Measurements from ENCODE around the gene TMEM131.
"Not testable (repeated sequence)": the region's sequence is repeated elsewhere in the genome, so short reads cannot be mapped to it uniquely, and the experiment has no call there.

The TMEM131 gene

DNA sequence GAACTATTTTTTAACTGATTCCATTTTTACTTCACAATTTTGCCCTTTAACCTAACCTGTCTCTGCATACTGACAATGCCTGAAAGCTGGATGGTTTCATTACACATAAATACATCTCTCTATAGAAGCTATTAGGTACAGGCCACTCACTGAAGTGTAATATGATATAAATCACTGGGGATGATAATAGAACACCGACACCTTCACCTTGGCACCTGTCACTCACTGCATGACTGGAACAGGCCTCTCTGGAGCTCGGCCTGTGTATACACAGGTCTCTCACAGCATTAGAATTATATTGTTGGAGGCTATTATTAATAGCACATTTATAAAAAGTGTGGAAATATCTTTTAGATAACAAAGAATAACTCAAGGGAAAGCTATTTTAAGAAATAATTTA is 138.2 kb downstream of the TMEM131 start:
- no peaks in the 10 kb centered on the region for H3K27me3 ChIP-seq (ENCODE audit: insufficient read depth, poor library complexity, severe bottlenecking)
- no peak overlapping the region for H3K4me3 ChIP-seq (replicated peaks; ENCODE audit: insufficient read depth, low read length)
- no peak for DNase-seq (ENCODE audit: low read depth in 1 of 2, low spot score in 1 of 2)
- TF ChIP-seq GABPA (IDR thresholded peaks at IDR 0.05; ENCODE audit: low read depth) (no peak), SPI1 (IDR thresholded peaks at IDR 0.05; ENCODE audit: borderline replicate concordance, low read depth) (no peak), POLR2AphosphoS5 (IDR thresholded peaks at IDR 0.05; ENCODE audit: low read depth) (no peak)
- TF ChIP-seq, protein P1, sequence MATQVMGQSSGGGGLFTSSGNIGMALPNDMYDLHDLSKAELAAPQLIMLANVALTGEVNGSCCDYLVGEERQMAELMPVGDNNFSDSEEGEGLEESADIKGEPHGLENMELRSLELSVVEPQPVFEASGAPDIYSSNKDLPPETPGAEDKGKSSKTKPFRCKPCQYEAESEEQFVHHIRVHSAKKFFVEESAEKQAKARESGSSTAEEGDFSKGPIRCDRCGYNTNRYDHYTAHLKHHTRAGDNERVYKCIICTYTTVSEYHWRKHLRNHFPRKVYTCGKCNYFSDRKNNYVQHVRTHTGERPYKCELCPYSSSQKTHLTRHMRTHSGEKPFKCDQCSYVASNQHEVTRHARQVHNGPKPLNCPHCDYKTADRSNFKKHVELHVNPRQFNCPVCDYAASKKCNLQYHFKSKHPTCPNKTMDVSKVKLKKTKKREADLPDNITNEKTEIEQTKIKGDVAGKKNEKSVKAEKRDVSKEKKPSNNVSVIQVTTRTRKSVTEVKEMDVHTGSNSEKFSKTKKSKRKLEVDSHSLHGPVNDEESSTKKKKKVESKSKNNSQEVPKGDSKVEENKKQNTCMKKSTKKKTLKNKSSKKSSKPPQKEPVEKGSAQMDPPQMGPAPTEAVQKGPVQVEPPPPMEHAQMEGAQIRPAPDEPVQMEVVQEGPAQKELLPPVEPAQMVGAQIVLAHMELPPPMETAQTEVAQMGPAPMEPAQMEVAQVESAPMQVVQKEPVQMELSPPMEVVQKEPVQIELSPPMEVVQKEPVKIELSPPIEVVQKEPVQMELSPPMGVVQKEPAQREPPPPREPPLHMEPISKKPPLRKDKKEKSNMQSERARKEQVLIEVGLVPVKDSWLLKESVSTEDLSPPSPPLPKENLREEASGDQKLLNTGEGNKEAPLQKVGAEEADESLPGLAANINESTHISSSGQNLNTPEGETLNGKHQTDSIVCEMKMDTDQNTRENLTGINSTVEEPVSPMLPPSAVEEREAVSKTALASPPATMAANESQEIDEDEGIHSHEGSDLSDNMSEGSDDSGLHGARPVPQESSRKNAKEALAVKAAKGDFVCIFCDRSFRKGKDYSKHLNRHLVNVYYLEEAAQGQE (IDR thresholded peaks at IDR 0.05; ENCODE audit: insufficient replicate concordance, low read depth), result no peak
- TF ChIP-seq, protein P2, sequence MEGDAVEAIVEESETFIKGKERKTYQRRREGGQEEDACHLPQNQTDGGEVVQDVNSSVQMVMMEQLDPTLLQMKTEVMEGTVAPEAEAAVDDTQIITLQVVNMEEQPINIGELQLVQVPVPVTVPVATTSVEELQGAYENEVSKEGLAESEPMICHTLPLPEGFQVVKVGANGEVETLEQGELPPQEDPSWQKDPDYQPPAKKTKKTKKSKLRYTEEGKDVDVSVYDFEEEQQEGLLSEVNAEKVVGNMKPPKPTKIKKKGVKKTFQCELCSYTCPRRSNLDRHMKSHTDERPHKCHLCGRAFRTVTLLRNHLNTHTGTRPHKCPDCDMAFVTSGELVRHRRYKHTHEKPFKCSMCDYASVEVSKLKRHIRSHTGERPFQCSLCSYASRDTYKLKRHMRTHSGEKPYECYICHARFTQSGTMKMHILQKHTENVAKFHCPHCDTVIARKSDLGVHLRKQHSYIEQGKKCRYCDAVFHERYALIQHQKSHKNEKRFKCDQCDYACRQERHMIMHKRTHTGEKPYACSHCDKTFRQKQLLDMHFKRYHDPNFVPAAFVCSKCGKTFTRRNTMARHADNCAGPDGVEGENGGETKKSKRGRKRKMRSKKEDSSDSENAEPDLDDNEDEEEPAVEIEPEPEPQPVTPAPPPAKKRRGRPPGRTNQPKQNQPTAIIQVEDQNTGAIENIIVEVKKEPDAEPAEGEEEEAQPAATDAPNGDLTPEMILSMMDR (IDR thresholded peaks at IDR 0.05; ENCODE audit: insufficient read depth, low read length), result no peak
- no peak overlapping the region for H3K27ac ChIP-seq (replicated peaks)

DNA sequence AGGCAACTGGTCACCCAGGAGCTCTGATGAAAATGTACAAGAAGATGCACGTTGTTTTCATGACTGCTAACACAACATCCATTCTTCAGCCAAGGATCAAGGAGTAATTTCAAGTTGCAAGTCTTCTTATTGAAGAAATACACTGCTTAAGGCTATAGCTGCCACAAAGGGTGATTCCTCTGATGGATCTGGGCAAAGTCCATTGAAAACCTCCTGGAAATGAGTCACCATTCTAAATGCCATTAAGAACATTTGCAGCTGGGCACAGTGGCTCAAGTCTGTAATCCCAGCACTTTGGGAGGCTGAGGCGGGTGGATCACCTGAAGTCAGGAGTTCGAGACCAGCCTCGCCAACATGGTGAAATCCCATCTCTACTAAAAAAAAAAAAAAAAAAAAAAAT is 142.7 kb downstream of the TMEM131 start:
- H3K27me3 ChIP-seq (ENCODE audit: insufficient read depth, poor library complexity, severe bottlenecking); H3K27ac ChIP-seq (replicated peaks); DNase-seq (ENCODE audit: low read depth in 1 of 2, low spot score in 1 of 2); H3K4me3 ChIP-seq (replicated peaks; ENCODE audit: insufficient read depth, low read length): not testable (repeated sequence)

DNA sequence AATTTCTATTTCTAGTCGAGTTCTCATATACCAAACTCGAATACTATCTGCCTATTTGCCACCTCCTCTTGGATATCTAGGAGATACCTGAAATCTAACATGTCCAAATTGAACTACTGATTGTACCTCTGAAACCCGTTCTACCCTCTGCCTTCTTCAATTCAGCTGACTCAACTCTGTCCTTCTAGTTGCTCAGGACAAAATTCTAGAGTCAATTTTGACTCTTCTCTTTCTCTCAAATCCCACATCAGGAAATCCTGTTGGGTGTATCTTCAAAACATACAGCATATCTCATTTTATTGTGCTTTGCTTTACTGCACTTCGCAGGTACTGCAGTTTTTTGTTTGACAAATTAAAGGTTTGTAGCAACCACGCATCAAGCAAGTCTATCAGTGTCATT is 144.6 kb downstream of the TMEM131 start:
- H3K27me3 ChIP-seq (ENCODE audit: insufficient read depth, poor library complexity, severe bottlenecking), result no peaks in the 10 kb centered on the region

DNA sequence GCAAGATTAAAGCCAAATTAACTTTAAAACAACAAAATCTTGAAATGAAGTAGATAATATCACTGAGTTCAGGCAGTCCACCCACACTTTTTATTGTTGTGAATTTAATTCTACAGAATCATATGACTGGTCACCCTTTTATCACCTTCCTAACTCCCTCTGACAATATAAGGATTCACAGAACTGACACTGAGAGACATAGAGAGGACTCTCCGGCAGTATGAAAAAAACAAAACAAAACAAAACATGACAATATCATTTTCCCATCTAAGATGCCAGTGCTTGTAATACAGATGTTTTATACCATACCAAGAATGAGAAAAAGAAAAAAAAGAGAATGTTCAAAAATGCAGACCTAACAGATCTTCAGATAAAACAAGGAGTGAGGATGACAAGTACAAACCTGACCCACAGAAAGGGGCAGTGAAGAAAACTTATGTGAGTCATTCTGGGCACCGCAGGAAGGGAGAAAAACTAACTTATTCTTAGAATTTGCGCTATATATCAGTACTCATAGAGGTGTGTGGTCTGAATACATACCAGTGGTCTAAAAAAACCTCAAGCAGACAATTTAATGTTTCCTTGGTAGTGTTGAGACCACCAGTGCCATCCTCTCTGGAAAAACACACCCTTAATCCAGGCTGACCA is 145.7 kb downstream of the TMEM131 start:
- Histone ChIP-seq H3K27ac (replicated peaks) (no peak overlapping the region), H3K27me3 (ENCODE audit: insufficient read depth, poor library complexity, severe bottlenecking) (no peaks in the 10 kb centered on the region), H3K4me3 (replicated peaks; ENCODE audit: insufficient read depth, low read length) (no peak overlapping the region)
- TF ChIP-seq GABPA (IDR thresholded peaks at IDR 0.05; ENCODE audit: low read depth) (no peak), SPI1 (IDR thresholded peaks at IDR 0.05; ENCODE audit: borderline replicate concordance, low read depth) (no peak), POLR2AphosphoS5 (IDR thresholded peaks at IDR 0.05; ENCODE audit: low read depth) (no peak)
- TF ChIP-seq, protein P2 (IDR thresholded peaks at IDR 0.05; ENCODE audit: insufficient read depth, low read length), result no peak
- TF ChIP-seq, protein P1 (IDR thresholded peaks at IDR 0.05; ENCODE audit: insufficient replicate concordance, low read depth), result no peak
- no peak for DNase-seq (ENCODE audit: low read depth in 1 of 2, low spot score in 1 of 2)

More for the DNA sequence above, 144.6 kb downstream of the TMEM131 start:
- DNase-seq (ENCODE audit: low read depth in 1 of 2, low spot score in 1 of 2), result no peak
- H3K27ac ChIP-seq (replicated peaks), result no peak overlapping the region
- no peak for TF ChIP-seq GABPA (IDR thresholded peaks at IDR 0.05; ENCODE audit: low read depth)
- no peak for TF ChIP-seq SPI1 (IDR thresholded peaks at IDR 0.05; ENCODE audit: borderline replicate concordance, low read depth)
- TF ChIP-seq, protein P1 (IDR thresholded peaks at IDR 0.05; ENCODE audit: insufficient replicate concordance, low read depth), result no peak
- TF ChIP-seq, protein P2 (IDR thresholded peaks at IDR 0.05; ENCODE audit: insufficient read depth, low read length), result no peak
- TF ChIP-seq POLR2AphosphoS5 (IDR thresholded peaks at IDR 0.05; ENCODE audit: low read depth), result no peak
- H3K4me3 ChIP-seq (replicated peaks; ENCODE audit: insufficient read depth, low read length), result no peak overlapping the region

All from HL-60 (cell line).